Kidney capillary endothelial cell (primary cell): ENCODE data around the gene ACADS.
A peak's percentile ranks its signal among the peaks of the same experiment; 100 is the strongest.

Source experiments
- DNase-seq: peaks from one replicate; pipeline ENCODE4 v3.0.0-alpha.2; 2018; ENCODE audit warnings: low spot score

The ACADS gene

DNA sequence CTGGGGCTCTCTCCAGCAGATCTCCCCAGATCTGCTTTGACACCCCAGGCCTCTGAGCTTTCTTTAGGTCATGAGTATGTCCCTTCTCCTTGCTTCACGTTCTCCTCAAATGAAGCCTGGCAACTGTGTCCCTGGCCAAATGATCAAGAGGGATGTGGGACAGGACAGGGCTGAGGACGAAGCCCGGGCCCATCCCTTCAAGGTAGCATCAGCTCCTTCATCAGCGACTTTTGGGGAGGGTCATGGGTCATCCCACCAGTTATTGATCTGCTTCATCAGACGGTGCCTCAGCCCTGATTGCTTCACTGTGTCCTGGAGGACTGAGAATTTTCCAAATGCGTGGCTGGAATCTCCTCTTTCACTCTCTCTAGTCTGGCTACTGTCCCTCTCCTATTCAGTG, 32.3 kb downstream of the ACADS start:
- no peak for DNase-seq

DNA sequence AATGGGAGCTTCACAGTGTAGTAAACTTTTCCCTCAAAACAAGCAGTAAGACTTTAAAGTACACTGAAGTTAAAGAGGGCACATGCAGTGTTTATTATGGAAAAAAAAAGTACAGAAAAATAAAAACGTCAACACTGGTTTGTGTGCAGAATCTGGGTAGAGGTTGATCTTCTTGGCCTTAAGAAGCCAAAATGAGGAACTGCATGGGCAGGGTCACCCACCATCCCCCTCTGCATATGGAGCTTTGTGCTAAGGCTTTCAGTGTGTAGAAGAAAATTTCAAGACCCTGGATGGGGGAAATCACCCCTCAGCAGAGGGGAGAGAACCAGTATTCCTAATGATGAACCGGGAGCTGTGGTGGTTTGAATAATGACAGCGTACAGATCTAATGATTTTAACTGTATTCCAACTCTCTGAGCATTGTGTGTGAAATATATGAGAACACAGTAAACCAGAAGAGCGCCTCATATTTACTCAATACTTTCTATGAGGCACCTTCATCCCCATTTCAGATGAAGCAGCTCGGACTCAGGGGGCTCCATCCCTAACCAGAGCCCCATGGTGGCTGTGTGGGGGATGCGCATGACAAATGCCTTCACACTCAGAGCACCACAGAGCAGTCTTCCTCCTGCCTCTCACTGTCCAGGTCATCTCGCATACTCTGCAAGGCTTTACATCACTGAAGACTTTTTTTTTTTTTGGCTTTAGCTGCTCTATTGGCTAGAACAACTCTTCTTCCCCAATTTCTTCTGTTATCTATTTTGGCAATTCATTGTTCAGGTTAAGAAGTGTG, 33.4 kb downstream of the ACADS start:
- no peak for DNase-seq

DNA sequence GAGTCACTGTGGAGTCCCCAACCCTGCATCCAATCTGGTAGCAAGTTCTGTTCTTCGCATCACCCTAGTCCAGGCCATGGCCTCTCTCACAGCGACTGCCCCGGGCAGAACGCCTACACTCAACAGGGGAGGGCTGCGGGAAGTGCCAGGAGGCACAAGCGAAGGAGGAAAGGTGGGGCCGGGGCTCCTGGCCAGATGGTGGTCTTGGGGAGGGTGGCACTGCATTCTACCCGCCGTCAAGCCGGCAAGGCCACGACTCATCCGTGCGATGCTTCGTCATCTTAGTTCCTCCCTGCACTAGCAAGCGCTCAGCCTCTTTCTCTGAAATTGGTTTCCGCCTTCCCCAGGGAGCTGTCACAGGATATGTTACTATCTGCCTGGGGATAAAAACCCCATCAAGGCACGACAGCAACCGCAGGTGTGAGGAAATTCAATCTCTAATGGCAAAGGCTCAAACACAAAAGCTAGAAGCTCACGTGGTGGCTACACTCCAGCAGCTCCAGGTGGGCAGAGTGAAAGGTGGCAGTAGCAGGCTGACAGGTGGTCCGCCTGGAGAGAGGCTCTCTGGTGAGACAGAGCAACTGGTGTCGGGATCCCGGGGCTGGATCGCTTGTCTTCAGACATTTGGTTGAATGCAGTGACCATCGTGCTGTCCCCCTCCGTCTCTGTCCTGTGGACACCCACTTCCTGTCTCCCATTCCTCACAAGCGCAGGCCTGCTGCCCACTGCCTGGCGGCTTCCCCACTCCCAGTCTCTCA, 34.1 kb downstream of the ACADS start:
- no peak for DNase-seq

DNA sequence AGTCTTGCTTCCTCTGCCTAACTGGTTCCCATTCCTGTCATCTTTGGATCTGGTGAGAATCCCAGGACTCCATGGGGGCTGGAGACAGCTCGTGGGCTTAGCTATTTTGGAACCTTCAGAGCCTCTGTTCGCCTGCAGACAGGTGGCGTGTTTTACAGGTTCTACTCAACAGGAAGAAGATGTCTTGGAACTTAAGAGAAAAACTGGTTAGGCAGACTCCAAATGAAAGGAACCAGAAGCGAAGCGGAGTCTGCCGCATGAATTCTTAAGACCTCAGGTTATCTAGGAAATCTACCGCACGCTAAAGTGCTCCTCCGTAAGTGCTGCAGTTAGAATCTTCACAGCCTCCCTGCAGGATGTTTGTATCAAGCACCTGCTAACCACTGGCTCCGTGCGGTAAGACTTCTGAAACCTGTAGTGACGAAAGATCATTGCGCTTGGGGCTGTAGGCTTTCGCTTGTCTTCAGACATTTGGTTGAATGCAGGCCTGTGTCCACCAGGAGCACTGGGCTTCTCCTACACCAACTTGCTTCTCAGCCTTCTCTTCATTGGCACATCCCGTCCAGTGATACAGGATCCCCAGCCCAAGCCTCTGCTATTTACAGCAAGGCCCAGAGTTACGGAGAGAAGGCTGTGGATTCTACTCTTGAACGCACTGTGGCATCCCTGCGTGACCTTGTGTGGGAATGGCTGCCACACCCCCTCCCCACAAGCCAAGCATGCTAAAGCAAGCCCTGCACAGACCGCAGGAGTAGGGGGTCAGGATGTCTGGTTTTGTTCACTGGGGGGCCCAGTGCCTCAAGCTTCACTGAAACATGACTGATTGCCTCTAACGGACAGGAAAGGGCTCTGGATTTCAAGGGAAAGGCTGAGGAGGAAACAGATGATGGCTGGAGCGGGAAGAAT, 35.0 kb downstream of the ACADS start:
- DNase-seq, result no peak

DNA sequence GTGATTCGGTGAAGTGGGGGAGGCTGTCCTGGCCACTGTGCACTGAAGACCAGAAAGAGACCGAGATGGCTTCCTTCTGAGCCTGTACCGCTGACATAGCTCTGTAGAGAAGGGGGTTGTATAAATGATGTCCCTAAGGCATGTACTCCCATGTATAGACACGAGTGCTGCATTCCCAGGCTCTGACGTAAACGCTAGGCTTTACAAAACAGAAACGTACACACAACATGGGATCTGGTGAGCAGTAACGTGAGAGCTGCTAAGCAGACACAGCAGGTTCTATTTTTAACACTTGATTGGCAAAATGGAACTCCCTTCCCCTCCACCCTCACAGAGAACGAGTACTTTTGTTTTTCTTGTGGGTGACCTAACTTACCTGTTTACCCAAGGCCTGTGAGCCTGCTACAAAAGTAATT, 35.9 kb downstream of the ACADS start:
- no peak for DNase-seq

DNA sequence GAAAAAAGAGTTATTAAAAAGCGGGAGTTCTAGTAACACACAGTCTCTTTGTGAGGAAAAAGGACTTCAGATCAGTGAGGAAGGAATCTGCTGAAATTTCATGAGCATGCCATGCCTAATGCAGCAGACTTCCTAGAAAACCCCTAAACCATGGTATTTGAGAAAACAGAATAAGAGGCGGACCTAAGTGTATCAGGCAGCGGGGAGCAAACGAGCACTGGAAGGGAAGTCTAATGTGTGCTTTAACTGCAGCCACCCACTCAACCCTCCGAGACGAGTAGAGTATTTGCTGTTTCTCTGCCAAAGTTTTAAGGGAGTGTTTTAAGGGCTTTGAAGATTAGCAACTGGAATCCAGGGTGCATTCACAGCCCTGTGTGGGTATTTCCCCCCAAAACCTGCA, 36.5 kb downstream of the ACADS start:
- DNase-seq, result no peak

DNA sequence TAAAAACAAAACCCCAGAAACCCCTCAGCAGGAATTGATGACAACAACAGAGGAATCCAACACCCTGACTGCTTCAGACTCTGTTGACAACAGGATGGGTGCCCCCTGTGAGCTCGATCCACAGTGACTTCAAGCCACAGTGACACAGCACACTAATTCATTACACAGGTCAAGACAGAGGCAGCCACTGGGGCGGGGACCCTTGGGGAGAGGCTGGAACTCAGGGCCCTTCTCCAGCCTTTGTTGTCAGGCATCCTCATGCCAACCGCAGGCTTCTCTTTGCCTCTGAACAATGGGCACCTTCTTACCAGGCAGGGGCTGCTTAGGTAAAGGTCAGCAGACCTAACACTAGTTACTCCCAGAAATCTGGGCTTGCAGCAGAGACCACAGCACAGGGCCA, 37.6 kb downstream of the ACADS start:
- DNase-seq, result no peak

DNA sequence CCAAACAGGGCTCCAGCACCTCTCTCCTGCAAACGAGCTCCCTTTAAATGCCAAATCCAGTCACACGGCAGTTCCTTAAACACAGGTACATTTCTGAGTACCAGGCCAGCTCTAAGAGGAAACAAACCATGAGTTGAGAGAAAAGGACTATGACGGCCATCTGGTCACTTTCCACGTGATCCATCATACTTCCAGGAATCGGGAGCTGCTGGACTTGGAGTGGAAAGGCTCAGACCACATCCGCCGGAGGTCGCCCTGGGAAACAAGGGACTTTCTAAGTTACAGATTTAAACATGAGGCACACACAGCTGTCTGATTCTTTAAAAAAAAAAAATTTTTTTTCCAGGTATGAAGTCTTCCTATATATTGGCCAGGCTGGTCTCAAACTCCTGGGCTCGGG, 39.2 kb downstream of the ACADS start:
- no peak for DNase-seq

DNA sequence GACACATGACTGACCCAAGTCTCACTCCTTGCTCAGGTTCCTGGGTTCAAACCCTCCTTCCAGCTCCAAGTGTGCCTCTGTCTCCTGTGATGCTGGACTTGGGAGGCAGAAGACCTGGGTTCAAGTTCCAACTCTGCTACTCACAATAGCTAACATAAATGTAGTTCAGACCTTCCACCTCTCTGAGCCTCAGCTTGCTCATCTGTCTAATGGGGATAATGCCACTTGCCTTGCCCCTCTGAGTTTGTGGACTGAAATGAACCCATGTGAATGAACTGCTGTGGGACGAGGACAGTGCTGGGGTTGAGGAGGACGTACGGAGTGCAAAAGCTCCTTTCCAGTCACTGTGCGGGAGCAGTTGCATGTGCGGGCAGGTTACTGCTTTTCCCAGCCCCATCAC, 40.9 kb downstream of the ACADS start:
- no peak for DNase-seq

DNA sequence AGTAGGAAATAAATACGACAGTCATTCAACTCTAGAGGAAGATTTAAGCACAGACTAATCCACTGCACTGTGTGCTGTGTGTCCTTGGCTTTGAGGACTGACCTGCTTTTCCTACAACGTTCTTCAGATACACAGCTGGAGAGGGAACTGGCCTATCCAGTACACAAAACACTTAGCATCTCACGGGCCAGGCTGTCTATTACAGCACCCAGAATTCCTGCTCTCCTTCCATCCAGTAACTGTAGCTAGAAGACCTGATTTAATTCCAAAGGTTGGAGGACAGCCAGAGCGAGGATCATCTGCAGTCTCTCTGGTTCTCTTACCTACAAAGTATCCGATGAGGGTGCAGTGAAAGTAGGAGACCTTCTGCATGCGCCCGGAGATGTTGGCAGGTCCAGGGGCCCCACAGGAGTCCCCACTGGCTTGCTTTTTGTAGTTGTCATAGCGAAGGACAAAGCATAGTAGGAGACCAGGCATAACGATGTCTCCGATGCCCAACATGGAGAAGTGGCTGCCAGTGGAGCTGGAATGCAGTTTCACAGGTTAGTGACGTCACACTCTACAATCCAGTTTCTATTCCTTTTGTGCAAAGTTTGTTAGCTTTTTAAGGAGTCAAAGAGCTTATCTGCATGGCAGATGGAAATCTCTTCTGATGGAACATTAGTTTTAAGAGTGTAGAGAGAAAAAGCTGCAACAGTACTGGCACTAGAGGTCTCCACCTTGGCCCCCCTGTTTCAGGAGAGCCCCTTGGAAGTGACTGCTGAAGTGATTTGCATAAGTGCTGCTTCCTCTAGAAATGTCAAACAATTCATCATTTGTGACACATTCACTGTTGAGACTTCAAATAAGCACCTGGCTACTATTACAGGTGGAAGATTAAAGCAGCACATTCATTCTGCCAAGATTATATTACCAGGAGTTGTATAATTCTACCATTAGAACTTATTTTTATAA, 41.7 kb downstream of the ACADS start:
- no peak for DNase-seq

DNA sequence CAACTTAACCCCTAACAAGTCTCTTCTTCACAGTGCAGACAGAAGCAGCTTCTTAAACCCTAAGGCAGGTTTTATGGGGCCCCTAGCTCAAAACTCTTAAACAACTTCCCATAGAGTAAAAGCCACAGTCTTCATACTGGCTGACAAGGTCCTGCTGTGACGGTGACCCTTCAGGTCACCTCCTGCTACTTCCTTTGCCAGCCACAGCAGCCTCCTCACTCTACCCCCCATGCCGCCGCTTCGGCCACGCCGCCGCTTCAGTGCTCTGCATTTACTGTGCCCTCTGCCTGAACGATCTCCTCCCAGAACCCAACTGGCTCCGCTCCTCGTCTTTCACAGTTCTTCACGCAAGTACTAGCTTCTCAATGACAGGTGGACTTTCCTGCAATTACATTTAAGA, 45.5 kb downstream of the ACADS start:
- DNase-seq, result no peak

DNA sequence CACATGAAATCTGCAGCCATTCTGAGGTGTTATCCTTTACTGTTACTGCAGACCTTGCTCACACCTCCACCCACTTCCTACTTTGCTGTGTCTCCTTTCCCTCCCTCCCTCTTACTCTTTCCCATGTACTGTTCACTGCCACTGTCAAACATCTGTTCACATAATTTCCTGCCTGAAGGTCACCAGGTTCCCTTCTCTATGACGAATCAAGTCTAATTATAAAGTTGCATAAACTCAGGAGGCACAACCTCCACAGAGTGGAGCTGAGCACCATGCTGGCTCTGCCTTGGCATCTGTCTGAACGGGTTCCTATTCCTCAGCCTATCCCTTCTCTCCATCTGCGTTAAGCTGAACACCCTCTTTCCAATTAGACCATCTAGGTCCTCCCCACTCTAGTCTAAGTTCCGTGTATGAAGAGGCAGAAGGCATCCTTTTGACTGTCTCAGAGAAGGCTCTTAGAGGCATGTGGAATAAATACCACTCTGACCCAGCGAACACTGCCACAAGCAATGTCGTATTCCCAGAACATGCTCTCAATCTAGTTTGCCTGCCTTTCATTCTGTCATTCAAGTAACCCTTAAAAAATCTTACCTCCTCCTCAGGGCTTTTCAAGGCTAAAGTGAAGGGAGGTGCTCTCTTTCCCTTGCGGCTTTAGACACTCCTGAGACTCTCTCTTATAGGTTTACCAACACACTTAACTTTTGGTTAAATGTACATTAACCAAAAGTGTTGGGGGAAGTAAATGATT, 48.7 kb downstream of the ACADS start:
- peak; percentile 63 for DNase-seq

DNA sequence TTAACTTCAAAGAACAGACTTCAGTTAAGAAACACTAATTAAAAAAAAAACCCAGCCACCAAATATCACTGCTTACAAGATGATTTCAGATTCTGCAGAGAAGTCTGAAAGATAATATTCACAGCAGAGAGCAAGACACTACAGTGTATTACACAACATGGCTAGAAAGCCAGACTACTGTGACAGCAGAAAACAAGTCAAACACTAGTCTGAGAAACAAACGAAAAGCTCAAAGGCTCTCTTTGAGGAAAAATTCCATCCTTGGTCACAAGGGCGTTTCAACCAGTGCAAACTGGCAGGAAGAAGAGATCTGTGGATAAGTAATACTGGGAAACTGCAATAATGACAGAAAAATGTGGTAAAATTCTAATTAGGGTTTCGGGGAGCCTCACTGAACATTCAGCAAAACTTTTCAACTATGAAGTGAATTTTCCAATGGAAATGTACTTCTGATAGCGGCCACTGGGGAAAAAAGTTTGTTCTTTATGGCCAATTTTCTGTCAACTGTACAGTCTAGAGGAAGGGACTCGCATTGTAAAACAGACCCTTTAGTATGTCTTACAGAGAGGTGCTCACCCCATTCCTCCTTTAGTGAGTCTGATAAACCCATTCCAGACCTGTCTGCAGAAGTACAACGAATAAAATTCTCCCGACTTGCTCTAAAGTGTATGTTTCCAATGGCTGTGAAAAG, 50.4 kb downstream of the ACADS start:
- no peak for DNase-seq

DNA sequence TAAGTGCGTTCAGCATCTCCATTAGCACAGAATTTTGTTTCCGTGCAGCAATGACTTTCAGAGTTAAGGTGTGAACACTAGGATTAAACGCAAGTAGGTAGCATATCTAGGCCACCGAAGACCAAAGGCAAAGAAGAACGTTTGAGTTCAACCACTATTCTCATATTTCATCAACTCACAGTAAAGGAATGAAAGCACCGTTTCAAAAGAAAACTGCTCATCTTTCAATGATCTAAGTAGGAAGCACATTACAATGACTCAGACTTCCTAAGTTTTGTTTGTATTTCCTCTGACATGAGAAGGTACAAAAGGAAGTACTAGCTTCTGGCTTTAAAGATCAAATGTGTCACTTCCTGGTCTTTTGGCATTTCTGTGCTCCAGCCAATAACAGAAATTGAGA, 57.6 kb downstream of the ACADS start:
- peak; percentile 94 for DNase-seq

DNA sequence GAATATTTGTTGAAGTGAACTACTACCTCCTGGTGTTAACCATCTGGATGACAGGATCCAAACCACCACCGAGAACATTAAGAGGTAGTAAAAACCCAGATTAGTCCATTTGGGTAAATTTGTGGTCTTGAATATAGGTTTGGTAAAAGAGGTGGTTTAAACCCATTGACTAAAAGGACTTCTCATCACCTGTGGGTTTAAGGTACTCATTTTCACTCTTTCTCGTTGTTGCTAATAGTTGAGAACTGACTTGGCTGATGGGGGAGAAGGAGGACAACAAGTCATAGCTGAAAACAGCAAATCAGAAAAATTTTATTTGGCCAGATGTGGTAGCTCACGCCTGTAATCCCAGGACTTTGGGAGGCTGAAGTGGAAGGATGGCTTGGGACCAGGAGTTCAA, 59.2 kb downstream of the ACADS start:
- DNase-seq, result no peak

DNA sequence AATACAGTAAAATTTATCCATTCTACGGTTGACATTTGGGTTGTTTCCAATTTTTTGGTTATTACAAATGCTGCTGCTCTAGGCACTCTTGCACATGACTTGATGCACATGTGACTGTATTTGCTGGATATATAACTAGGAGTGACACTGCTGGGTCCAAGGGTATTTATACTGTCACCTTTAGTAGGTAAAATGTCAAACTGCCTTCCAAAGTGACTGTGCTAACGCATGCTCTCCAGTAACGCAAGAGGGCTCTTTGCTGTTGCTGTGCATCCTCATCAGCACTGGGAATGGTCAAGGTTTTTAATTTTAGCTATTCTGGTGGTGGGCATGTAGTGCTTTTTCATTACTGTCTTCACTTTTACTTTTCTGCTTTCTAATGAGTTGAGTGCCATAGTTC, 62.3 kb downstream of the ACADS start:
- DNase-seq, result no peak
